Mammary epithelial cell (primary cell): ENCODE data around the gene CD58.
A peak's percentile ranks its signal among the peaks of the same experiment; 100 is the strongest.

Source experiments
- EZH2 ChIP-seq: IDR thresholded peaks from 2 replicates; pipeline ENCODE4 v1.6.1; 2012; ENCODE audit warnings: low read length, inconsistent platforms, borderline replicate concordance
- TF ChIP-seq, protein P1 (sequence below), 2 donors: IDR thresholded peaks in 1 of 2; conservative IDR thresholded peaks in 1 of 2; 2 replicates each; pipeline ENCODE4 v1.5.1; 2011 to 2012; ENCODE audit warnings: inconsistent platforms in 2 of 2, low read length in 2 of 2, mild to moderate bottlenecking in 2 of 2, control low read depth in 1 of 2, low read depth in 1 of 2; ENCODE audit not compliant: insufficient read depth in 1 of 2; ENCODE audit errors: extremely low read depth in 1 of 2

DNA sequence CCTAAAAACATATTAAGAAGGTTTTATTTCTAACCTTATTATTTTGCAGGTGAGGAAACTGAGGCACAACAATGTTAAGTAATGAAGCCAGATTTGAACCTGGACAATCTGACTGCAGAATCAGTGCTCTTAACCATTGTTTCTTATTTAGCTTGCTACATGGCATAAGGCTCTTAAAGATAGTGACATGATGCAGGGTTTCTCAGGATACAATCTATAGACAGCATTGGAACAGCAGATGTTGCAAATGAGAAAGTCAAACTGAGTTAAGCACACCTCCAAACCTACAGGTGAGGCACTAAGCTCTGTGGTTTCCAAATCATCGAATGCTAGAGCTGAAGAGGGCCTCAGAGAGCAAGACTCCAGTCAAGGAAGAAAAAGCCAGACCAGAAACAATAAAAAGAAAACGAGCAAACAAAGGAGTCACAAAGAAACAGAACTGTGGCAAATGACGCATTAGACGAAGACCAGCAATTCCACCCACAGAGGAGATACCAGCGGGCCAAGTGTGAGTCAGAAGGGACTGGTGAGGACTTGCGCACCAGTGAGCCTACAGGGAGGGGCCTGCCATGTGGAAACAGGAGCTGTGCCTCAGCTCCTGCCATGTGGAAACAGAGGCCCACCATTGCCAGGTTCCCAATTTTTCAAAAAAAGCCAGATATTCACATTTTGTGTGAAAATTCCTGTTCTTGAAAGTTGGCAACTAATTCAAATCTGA lies 14.4 kb downstream of the CD58 start:
- TF ChIP-seq, protein P1, sequence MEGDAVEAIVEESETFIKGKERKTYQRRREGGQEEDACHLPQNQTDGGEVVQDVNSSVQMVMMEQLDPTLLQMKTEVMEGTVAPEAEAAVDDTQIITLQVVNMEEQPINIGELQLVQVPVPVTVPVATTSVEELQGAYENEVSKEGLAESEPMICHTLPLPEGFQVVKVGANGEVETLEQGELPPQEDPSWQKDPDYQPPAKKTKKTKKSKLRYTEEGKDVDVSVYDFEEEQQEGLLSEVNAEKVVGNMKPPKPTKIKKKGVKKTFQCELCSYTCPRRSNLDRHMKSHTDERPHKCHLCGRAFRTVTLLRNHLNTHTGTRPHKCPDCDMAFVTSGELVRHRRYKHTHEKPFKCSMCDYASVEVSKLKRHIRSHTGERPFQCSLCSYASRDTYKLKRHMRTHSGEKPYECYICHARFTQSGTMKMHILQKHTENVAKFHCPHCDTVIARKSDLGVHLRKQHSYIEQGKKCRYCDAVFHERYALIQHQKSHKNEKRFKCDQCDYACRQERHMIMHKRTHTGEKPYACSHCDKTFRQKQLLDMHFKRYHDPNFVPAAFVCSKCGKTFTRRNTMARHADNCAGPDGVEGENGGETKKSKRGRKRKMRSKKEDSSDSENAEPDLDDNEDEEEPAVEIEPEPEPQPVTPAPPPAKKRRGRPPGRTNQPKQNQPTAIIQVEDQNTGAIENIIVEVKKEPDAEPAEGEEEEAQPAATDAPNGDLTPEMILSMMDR (conservative IDR thresholded peaks at IDR 0.05 in 1 of 2, IDR thresholded peaks at IDR 0.05 in 1 of 2; ENCODE audit: extremely low read depth in 1 of 2, insufficient read depth in 1 of 2, low read depth in 1 of 2, low read length in 2 of 2): peak; percentile 5 to 27
- TF ChIP-seq EZH2: no peak
